ENCODE data around the gene INPP5A. TPM values are rescaled to one million over a fixed set of nuclear protein-coding genes. Genes with fewer than 3 reads are reported as not detected.

The INPP5A gene
- total and polyA plus RNA-seq, 9 of the 15 experiments (the other 6 are each of a cell fraction or from before 2014, with no cell fraction given), result 0.66 to 11.6 (median 7.7) TPM

DNA sequence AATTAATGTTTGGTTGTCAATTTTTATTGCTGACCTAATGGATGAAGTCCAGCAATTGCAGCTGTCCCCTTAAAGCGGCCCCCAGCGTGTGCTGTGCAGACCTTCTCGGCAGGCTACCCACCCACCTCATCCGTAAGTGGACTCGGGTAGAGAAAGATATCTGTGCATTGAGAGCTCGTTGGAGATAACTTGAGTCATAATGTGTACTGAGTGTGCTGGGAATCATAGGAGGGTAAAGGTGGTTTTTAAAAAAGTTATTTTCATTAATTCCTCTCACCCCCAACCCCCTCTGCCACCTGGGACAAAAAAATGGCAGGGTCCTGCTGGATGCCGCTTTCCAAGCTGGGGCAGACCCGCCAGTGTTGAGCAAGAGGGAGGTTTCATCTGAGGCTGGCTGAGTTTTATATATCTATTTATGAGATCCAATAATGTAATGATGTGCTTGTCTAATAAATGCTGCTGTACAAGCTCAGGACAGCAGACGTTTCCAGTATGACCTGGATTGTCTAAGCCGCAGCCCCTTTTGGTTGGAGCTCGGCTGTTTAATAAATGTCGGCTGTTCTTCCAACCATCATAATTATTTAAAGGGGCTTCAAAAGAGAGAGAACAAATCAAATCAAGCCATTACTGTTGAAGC, 129.2 kb downstream of the INPP5A start:
- intact Hi-C loops (cut with micrococcal nuclease), result no loop called here

DNA sequence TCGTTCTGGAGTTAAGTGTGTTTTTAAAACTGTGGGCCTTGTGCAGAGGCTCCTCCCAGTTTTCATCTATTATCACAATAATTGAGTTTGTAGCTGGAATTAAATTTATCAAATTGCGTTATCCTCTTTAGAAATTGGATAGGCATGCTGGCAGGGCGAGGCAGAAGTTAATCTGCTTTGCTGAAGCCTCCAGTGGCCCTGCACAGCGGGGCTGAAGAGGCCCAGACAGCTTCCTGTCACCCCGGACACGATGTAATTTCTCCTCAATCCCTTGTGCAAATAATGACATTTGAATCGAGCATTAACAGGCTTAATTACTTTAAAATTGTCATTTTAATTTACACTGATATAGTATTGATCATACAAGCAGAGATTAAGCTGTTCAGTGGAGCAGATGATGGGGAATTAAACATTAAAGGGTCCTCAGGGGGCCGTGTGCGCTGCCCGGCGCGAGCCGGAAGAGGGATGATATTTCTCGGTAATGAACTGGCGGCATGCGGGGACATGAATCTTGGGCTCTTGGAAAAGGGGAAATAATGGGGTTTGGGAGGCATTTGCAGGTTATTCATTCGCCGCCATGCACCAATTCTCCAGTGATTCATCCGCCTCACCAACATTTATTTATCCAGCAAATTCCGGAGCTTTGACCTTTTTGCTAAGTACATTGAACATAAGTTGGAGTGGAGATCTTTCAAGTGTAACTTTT, 129.9 kb downstream of the INPP5A start:
- in situ Hi-C loops (cut with MboI), result loop anchor here (25.0 kb wide), 1 partner anchor 445 kb away; no protein-coding TSS in a partner anchor
- CTCF ChIA-PET (ENCODE audit: low intra/inter-chr PET ratio), result no interaction called here
- Histone ChIP-seq H3K4me2 (ENCODE audit: insufficient read depth, low read length) (no peak overlapping the region), H3K27me3 (ENCODE audit: control insufficient read depth in 2 of 2, insufficient read depth in 2 of 2, low read length in 2 of 2) (no peaks in the 10 kb centered on the region), H3K4me1 (replicated peaks in 1 of 2; ENCODE audit: control insufficient read depth in 2 of 2, insufficient read depth in 2 of 2, low read length in 2 of 2) (peaks cover 2 to 19% of the 10 kb centered on the region in 2 experiments; a peak in 4 of 5 replicates), H2AFZ (ENCODE audit: low read depth, low read length) (no peak overlapping the region), H3K4me3 (no peak overlapping the region), H3K9ac (ENCODE audit: insufficient read depth in 1 of 2, low read depth in 2 of 2, low read length in 2 of 2) (no peak overlapping the region), H3K9me1 (ENCODE audit: control insufficient read depth, insufficient read depth, low read length) (no peaks in the 10 kb centered on the region), H3K36me3 (ENCODE audit: control insufficient read depth, insufficient read depth, low read length) (no peaks in the 10 kb centered on the region), H3K27ac (ENCODE audit: extremely low read depth, low read depth, low read length) (no peak overlapping the region), H3K9me3 (replicated peaks; ENCODE audit: control insufficient read depth, insufficient read depth, low read depth, low read length) (no peaks in the 10 kb centered on the region), H3K79me2 (ENCODE audit: control insufficient read depth, insufficient read depth, low read length) (no peaks in the 10 kb centered on the region), H4K20me1 (replicated peaks; ENCODE audit: control insufficient read depth, insufficient read depth, low read length) (no peaks in the 10 kb centered on the region; the same call in 1 of the 2 replicates)
- POLR2A ChIA-PET, result interaction anchor here (0.5 to 1.2 kb wide), 5 partner anchors 10 to 864 kb away, joined by 3 to 4 read pairs (median 3); no protein-coding TSS in a partner anchor
- intact Hi-C loops (cut with micrococcal nuclease), result no loop called here
- FAIRE-seq, result no peak
- DNase-seq (ENCODE audit: extremely low read depth in 1 of 4, low spot score in 3 of 4), result no peak
- BruUV-seq (replicated peaks), result no TSS peak
- ATAC-seq, result no peak
- 66% methylated on average over 17 of the region's 20 CpGs for WGBS (ENCODE audit: insufficient coverage, low coverage, missing lambda C conversion rate)
- TF ChIP-seq, protein P1, sequence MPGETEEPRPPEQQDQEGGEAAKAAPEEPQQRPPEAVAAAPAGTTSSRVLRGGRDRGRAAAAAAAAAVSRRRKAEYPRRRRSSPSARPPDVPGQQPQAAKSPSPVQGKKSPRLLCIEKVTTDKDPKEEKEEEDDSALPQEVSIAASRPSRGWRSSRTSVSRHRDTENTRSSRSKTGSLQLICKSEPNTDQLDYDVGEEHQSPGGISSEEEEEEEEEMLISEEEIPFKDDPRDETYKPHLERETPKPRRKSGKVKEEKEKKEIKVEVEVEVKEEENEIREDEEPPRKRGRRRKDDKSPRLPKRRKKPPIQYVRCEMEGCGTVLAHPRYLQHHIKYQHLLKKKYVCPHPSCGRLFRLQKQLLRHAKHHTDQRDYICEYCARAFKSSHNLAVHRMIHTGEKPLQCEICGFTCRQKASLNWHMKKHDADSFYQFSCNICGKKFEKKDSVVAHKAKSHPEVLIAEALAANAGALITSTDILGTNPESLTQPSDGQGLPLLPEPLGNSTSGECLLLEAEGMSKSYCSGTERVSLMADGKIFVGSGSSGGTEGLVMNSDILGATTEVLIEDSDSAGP (CRISPR knock-in tag; IDR thresholded peaks at IDR 0.05), result no peak
- TF ChIP-seq SLC30A9 (CRISPR knock-in tag; IDR thresholded peaks at IDR 0.05), result no peak
- TF ChIP-seq TCFL5 (CRISPR knock-in tag; conservative IDR thresholded peaks at IDR 0.05), result no peak
- TF ChIP-seq POLR3G (IDR thresholded peaks at IDR 0.05; ENCODE audit: extremely low read depth, insufficient read length, insufficient replicate concordance), result no peak
- TF ChIP-seq SRSF9 (IDR thresholded peaks at IDR 0.05; ENCODE audit: borderline replicate concordance, low read depth, low read length), result no peak
- no peak for TF ChIP-seq ZNF764 (CRISPR knock-in tag; IDR thresholded peaks at IDR 0.05; ENCODE audit: low read depth)
- TF ChIP-seq TEAD2 (tag; IDR thresholded peaks at IDR 0.05), result no peak

More for the DNA sequence above, 129.2 kb downstream of the INPP5A start:
- CTCF ChIA-PET (ENCODE audit: low intra/inter-chr PET ratio), result no interaction called here
- no peaks in the 10 kb centered on the region for H3K79me2 ChIP-seq (ENCODE audit: control insufficient read depth, insufficient read depth, low read length)
- H3K9me3 ChIP-seq (replicated peaks; ENCODE audit: control insufficient read depth, insufficient read depth, low read depth, low read length), result no peaks in the 10 kb centered on the region
- ATAC-seq (no peak), FAIRE-seq (no peak), DNase-seq (ENCODE audit: extremely low read depth in 1 of 4, low spot score in 3 of 4) (no peak)
- in situ Hi-C loops (cut with MboI), result loop anchor here (25.0 kb wide), 1 partner anchor 445 kb away; no protein-coding TSS in a partner anchor
- no peak overlapping the region for H3K4me2 ChIP-seq (ENCODE audit: insufficient read depth, low read length)
- H3K9ac ChIP-seq (ENCODE audit: insufficient read depth in 1 of 2, low read depth in 2 of 2, low read length in 2 of 2), result peak overlapping the region in 1 of 2 experiments; percentile 9; a peak in 1 of 4 replicates
- no peak overlapping the region for H2AFZ ChIP-seq (ENCODE audit: low read depth, low read length)
- H3K27ac ChIP-seq (ENCODE audit: extremely low read depth, low read depth, low read length), result peak overlapping the region; percentile 52; the same call in 1 of the 3 replicates
- no peak overlapping the region for H3K4me3 ChIP-seq
- POLR2A ChIA-PET, result interaction anchor here (0.7 to 1.2 kb wide), 3 partner anchors 11 to 28 kb away, joined by 3 to 4 read pairs (median 4); no protein-coding TSS in a partner anchor
- BruUV-seq (replicated peaks), result no TSS peak
- no peaks in the 10 kb centered on the region; the same call in 1 of the 2 replicates for H4K20me1 ChIP-seq (replicated peaks; ENCODE audit: control insufficient read depth, insufficient read depth, low read length)
- H3K36me3 ChIP-seq (ENCODE audit: control insufficient read depth, insufficient read depth, low read length), result no peaks in the 10 kb centered on the region
- no peaks in the 10 kb centered on the region for H3K27me3 ChIP-seq (ENCODE audit: control insufficient read depth in 2 of 2, insufficient read depth in 2 of 2, low read length in 2 of 2)
- WGBS (ENCODE audit: insufficient coverage, low coverage, missing lambda C conversion rate), result 48% methylated on average over 10 of the region's 12 CpGs
- H3K4me1 ChIP-seq (replicated peaks in 1 of 2; ENCODE audit: control insufficient read depth in 2 of 2, insufficient read depth in 2 of 2, low read length in 2 of 2), result peaks cover 2 to 19% of the 10 kb centered on the region in 2 experiments; a peak in 4 of 5 replicates
- H3K9me1 ChIP-seq (ENCODE audit: control insufficient read depth, insufficient read depth, low read length), result no peaks in the 10 kb centered on the region
- TF ChIP-seq NCOA4 (IDR thresholded peaks at IDR 0.05; ENCODE audit: partially characterized antibody) (no peak), GTF2E2 (tag; IDR thresholded peaks at IDR 0.05) (no peak), NCOA6 (IDR thresholded peaks at IDR 0.05) (no peak)

All from K562 (cell line).